Measurements from ENCODE around the gene DYNC1LI2.

The DYNC1LI2 gene

DNA sequence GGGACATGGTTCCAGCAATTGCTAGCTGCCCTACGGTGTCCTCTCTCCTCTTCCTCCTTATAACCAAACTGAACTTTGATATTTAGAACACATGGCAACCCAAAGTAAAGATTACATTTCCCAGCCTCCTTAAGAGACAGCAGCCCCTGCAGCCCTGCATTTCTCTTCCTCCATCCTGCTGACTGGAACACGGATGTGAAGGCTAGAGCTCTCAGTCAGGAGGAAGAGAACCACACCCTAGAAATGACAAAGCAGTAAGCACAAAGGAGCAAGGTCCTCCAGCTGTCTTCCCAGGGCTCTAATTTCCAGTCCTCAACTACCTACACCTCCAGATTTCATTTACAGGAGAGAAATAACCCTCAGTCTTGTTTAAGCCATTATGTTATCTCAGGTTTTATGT, 10.9 kb downstream of the DYNC1LI2 start:
- in situ Hi-C loops (cut with MboI; ENCODE audit: low sequenced_read_pairs), result no loop called here

GRCh38 chr16:66740010-66740409, 11.4 kb downstream of the DYNC1LI2 start:
- in situ Hi-C loops (cut with MboI; ENCODE audit: low sequenced_read_pairs), result no loop called here

- in situ Hi-C loops (cut with MboI; ENCODE audit: low sequenced_read_pairs), result no loop called here
Observed at GRCh38 chr16:66735891-66736290, 15.5 kb downstream of the DYNC1LI2 start.

DNA sequence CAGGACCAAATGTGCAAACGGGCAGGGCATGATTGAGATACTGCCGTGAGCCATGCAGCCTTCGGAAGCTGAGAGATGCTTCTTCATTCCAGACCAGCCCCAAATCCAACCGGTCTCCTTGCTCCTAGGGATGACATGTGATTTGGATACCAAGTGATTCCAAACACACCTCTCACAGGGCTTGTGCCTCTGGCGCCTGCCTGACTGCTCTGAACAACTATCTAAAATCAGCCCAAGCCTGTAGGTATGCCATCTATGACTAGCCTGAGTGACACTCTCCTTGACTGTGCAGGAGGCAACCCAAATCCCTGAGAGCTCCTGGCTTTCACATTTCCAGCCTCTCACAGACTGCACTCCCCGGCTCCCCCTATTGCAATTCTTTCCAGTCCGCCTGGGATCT, 20.3 kb downstream of the DYNC1LI2 start:
- in situ Hi-C loops (cut with MboI; ENCODE audit: low sequenced_read_pairs), result no loop called here

- in situ Hi-C loops (cut with MboI; ENCODE audit: low sequenced_read_pairs), result no loop called here
Observed at GRCh38 chr16:66728804-66729203, 22.6 kb downstream of the DYNC1LI2 start.

- in situ Hi-C loops (cut with MboI; ENCODE audit: low sequenced_read_pairs), result no loop called here
Observed at GRCh38 chr16:66728117-66728787, 23.2 kb downstream of the DYNC1LI2 start.

GRCh38 chr16:66720766-66721165, 30.6 kb downstream of the DYNC1LI2 start:
- in situ Hi-C loops (cut with MboI; ENCODE audit: low sequenced_read_pairs), result no loop called here

DNA sequence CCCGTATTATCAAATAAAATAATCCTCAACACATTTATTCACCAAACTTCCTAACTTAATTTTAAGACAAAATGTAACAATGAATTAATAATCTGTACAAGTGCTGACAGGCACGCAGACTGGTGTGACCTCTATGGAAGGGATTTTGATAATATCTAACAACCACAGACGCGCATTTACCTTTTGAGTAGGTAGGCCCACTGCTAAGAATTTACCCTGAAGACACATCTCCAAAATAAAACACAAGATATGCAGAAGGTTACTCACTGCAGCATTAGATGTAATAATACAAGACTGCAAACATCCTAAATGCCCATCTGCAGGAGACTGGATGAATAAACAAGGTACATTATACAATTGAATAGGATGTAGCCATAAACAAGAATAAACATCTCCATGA, 32.2 kb downstream of the DYNC1LI2 start:
- in situ Hi-C loops (cut with MboI; ENCODE audit: low sequenced_read_pairs), result no loop called here

DNA sequence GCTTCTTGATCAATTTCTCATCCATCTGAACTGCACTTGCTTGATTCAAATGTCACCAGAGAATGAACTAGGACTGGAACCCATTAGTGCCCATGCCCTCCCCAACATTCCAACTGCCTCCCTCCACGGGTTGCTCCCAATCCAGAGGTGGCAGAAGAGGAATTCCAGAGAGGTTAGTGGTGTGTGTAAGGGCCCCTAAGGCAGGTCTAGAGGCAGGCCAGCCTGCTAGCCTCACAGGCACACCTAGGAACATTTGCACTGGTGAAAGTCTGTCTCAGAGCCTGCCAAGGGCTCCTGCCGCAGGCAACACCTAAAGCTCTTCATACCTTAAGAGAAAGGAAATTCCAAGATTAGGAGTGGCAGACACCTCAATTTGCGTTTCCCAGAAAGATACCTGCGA, 33.6 kb downstream of the DYNC1LI2 start:
- in situ Hi-C loops (cut with MboI; ENCODE audit: low sequenced_read_pairs), result no loop called here

- in situ Hi-C loops (cut with MboI; ENCODE audit: low sequenced_read_pairs), result no loop called here
Observed at GRCh38 chr16:66717112-66717675, 34.2 kb downstream of the DYNC1LI2 start.

GRCh38 chr16:66714654-66715307, 36.6 kb downstream of the DYNC1LI2 start:
- in situ Hi-C loops (cut with MboI; ENCODE audit: low sequenced_read_pairs), result no loop called here

- in situ Hi-C loops (cut with MboI; ENCODE audit: low sequenced_read_pairs), result no loop called here
Observed at GRCh38 chr16:66714062-66714461, 37.3 kb downstream of the DYNC1LI2 start.

- in situ Hi-C loops (cut with MboI; ENCODE audit: low sequenced_read_pairs), result no loop called here
Observed at GRCh38 chr16:66713076-66713475, 38.3 kb downstream of the DYNC1LI2 start.

DNA sequence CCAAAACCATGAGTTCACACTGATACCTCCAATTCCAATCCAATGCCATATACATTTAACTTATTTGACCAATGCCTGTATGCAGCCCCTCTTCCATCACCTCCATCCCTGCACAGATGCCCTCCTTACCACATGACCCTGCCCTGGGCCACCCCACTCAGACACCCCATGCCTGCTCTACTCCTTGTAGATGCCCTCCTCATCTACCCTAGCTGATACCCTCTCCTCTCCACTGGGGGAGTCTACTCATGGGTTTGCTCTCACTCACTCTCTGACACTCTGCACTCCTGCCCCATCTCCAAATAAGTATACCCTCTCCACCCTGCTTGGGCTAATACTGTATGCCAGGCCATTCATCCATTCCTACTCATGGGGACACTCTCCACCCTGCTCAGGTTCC, 38.9 kb downstream of the DYNC1LI2 start:
- in situ Hi-C loops (cut with MboI; ENCODE audit: low sequenced_read_pairs), result no loop called here

DNA sequence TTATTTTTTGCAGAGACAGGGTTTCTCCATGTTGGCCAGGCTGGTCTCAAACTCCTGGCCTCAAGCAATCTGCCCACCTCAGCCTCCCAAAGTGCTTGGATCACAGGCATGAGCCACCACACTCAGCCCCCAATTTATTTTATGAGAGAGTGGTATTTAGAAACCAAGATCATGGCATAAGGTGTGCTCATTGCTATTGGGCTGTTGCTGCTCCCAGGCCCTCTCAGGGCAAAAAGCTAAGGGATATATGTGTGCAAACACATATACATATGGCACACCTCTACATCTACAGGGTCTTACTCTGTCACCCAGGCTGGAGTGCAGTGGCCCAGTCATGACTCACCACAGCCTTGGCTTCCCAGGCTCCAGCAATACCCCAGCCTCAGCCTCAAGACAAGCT, 39.8 kb downstream of the DYNC1LI2 start:
- in situ Hi-C loops (cut with MboI; ENCODE audit: low sequenced_read_pairs), result no loop called here

GRCh38 chr16:66706506-66706880, 44.9 kb downstream of the DYNC1LI2 start:
- in situ Hi-C loops (cut with MboI; ENCODE audit: low sequenced_read_pairs), result no loop called here

- in situ Hi-C loops (cut with MboI; ENCODE audit: low sequenced_read_pairs), result no loop called here
Observed at GRCh38 chr16:66705790-66706505, 45.5 kb downstream of the DYNC1LI2 start.

GRCh38 chr16:66703406-66704215, 47.8 kb downstream of the DYNC1LI2 start:
- in situ Hi-C loops (cut with MboI; ENCODE audit: low sequenced_read_pairs), result no loop called here

DNA sequence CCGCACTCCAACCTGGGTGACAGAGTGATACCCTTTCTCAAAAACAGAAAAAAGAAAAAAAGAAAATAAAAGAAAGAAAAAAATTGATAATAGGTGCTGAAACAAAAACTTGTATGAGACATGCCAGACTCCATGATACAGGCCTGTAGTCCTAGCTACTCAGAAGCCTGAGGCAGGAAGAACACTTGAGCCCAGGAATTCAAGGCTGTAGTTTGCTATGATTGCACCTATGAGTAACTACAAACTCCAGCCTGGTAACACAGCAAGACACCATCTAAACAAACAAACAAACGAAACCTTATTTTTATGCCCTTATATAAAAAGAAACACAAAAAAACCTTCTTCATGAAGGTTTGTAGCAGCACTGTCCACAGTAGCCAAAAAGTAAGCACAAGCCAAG, 49.9 kb downstream of the DYNC1LI2 start:
- in situ Hi-C loops (cut with MboI; ENCODE audit: low sequenced_read_pairs), result no loop called here

DNA sequence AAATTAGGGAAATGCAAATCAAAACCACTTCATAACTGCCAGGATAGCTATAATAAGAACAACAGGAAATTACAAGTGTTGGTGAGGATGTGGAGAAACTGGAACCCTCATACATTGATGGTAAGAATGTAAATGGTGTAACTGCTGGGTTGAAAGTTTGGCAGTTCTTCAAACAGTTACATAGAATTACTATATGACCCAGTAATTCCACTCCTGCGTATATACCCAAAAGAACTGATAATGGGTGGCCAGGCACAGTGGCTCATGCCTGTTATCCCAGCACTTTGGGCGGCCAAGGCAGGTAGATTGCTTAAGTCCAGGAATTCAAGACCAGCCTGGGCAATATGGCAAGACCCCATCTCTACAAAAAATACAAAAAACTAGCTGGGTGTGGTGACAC, 50.4 kb downstream of the DYNC1LI2 start:
- in situ Hi-C loops (cut with MboI; ENCODE audit: low sequenced_read_pairs), result no loop called here

DNA sequence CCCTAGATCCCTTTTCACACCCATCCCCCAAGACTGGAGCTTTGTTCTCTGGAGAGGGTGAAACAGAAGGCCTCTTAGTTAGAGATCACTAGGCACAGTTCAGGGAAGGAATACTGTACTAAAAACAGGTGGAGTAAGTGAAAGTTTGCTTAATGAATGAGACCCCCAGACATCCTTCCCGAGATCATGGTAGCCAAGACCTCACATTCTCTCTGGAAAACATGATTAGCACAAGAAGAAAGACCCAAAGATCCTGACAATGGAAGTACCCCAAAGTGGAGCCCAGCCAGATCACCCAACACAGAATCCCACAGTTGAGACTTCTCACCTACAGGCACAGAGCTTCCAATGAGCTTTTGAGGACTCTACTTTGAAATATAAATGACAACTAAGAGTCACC, 51.5 kb downstream of the DYNC1LI2 start:
- in situ Hi-C loops (cut with MboI; ENCODE audit: low sequenced_read_pairs), result no loop called here
